HEK293 (cell line): ENCODE measurements around the gene FOXC1.
A peak's percentile ranks its signal among the peaks of the same experiment; 100 is the strongest.

Source experiments
- CTCF ChIA-PET: fragments of 350-600 bp; formaldehyde crosslinking; extraction: SDS; loops from one replicate; lab custom pipeline; 2021; ENCODE audit warnings: antibody characterized with exemption; lab: Yijun Ruan, JAX
- POLR2A ChIA-PET: fragments of 300-600 bp; formaldehyde crosslinking; extraction: SDS; loops from one replicate; lab custom pipeline; 2020; ENCODE audit warnings: antibody characterized with exemption, inconsistent platforms; lab: Yijun Ruan, JAX
- H3K27ac ChIP-seq: fragments of 200-500 bp; sonication (Bioruptor generic); 2 replicates; pipeline ENCODE4 v1.5.1; 2014; ENCODE audit warnings: low read depth, low read length, control low read depth, inconsistent platforms; ENCODE audit errors: extremely low read depth
- H3K36me3 ChIP-seq, 2 experiments: fragments of 200-500 bp in 1 of 2; sonication (Bioruptor generic) in 1 of 2; 1 replicate in 1 of 2; 2 replicates in 1 of 2; pipeline ENCODE4 v1.5.1; 2014 to 2017; ENCODE audit warnings: inconsistent platforms in 2 of 2, low read length in 2 of 2; ENCODE audit not compliant: control insufficient read depth in 2 of 2, insufficient read depth in 1 of 2
- H3K4me1 ChIP-seq: fragments of 200-500 bp; sonication (Bioruptor generic); 2 replicates; pipeline ENCODE4 v1.5.1; 2014; ENCODE audit warnings: mild to moderate bottlenecking, low read length, inconsistent platforms; ENCODE audit not compliant: control insufficient read depth, insufficient read depth
- H3K4me3 ChIP-seq: 2 replicates; pipeline ENCODE4 v1.5.1; 2011; ENCODE audit warnings: low read depth, mild to moderate bottlenecking, control low read depth, low read length, moderate library complexity
- H3K9me3 ChIP-seq: fragments of 200-500 bp; sonication (Bioruptor generic); 2 replicates; pipeline ENCODE4 v1.5.1; 2014; ENCODE audit warnings: low read depth, low read length, inconsistent platforms; ENCODE audit not compliant: control insufficient read depth, insufficient read depth
- EGR2 ChIP-seq: fragments of 450-650 bp; formaldehyde crosslinking; IDR thresholded peaks from 2 replicates; pipeline ENCODE4 v1.5.1; 2016; ENCODE audit warnings: low read depth, missing biosample characterization, missing genetic modification characterization
- FEZF1 ChIP-seq: fragments of 450-650 bp; formaldehyde crosslinking; IDR thresholded peaks from 2 replicates; pipeline ENCODE4 v1.5.1; 2016; ENCODE audit warnings: missing biosample characterization, missing genetic modification characterization
- OSR2 ChIP-seq: fragments of 450-650 bp; formaldehyde crosslinking; IDR thresholded peaks from 2 replicates; pipeline ENCODE4 v1.5.1; 2016; ENCODE audit warnings: missing biosample characterization, missing genetic modification characterization
- SCRT2 ChIP-seq: fragments of 450-650 bp; formaldehyde crosslinking; IDR thresholded peaks from 2 replicates; pipeline ENCODE4 v1.5.1; 2016; ENCODE audit warnings: missing biosample characterization, missing genetic modification characterization
- SP7 ChIP-seq: fragments of 450-650 bp; formaldehyde crosslinking; IDR thresholded peaks from 2 replicates; pipeline ENCODE4 v1.5.1; 2016; ENCODE audit warnings: missing biosample characterization, missing genetic modification characterization
- TCF7L2 ChIP-seq: IDR thresholded peaks from 2 replicates; pipeline ENCODE4 v1.6.1; 2011; ENCODE audit warnings: low read depth, mild to moderate bottlenecking, inconsistent platforms, low read length, moderate library complexity, borderline replicate concordance
- TRIM28 ChIP-seq: IDR thresholded peaks from 2 replicates; pipeline ENCODE4 v1.6.1; 2011; ENCODE audit warnings: low read length, control low read depth, borderline replicate concordance
- WT1 ChIP-seq: fragments of 450-650 bp; formaldehyde crosslinking; IDR thresholded peaks from 2 replicates; pipeline ENCODE4 v1.5.1; 2016; ENCODE audit warnings: missing biosample characterization, missing genetic modification characterization
- ZBTB20 ChIP-seq: fragments of 450-650 bp; formaldehyde crosslinking; IDR thresholded peaks from 2 replicates; pipeline ENCODE4 v1.5.1; 2016; ENCODE audit warnings: missing biosample characterization, missing genetic modification characterization
- ZBTB8A ChIP-seq: fragments of 450-650 bp; formaldehyde crosslinking; IDR thresholded peaks from 2 replicates; pipeline ENCODE4 v1.5.1; 2016; ENCODE audit warnings: missing biosample characterization, missing genetic modification characterization
- ZIC2 ChIP-seq: fragments of 450-650 bp; formaldehyde crosslinking; IDR thresholded peaks from 2 replicates; pipeline ENCODE4 v1.5.1; 2016; ENCODE audit warnings: missing biosample characterization, missing genetic modification characterization
- ZNF146 ChIP-seq: fragments of 450-650 bp; formaldehyde crosslinking; IDR thresholded peaks from 2 replicates; pipeline ENCODE4 v1.5.1; 2016; ENCODE audit warnings: missing biosample characterization, missing genetic modification characterization
- ZNF223 ChIP-seq: fragments of 450-650 bp; formaldehyde crosslinking; IDR thresholded peaks from 2 replicates; pipeline ENCODE4 v1.5.1; 2016; ENCODE audit warnings: missing biosample characterization, missing genetic modification characterization
- ZNF335 ChIP-seq: fragments of 450-650 bp; formaldehyde crosslinking; conservative IDR thresholded peaks from 2 replicates; pipeline ENCODE4 v1.5.1; 2016; ENCODE audit warnings: missing biosample characterization, missing genetic modification characterization
- ZNF341 ChIP-seq: fragments of 450-650 bp; formaldehyde crosslinking; IDR thresholded peaks from 2 replicates; pipeline ENCODE4; 2016; ENCODE audit warnings: low read depth, missing biosample characterization, missing genetic modification characterization
- ZNF423 ChIP-seq: fragments of 450-650 bp; formaldehyde crosslinking; IDR thresholded peaks from 2 replicates; pipeline ENCODE4 v1.5.1; 2016; ENCODE audit warnings: missing biosample characterization, missing genetic modification characterization
- ZNF48 ChIP-seq: fragments of 450-650 bp; formaldehyde crosslinking; IDR thresholded peaks from 2 replicates; pipeline ENCODE4 v1.5.1; 2016; ENCODE audit warnings: missing biosample characterization, missing genetic modification characterization
- ZNF600 ChIP-seq: fragments of 450-650 bp; formaldehyde crosslinking; IDR thresholded peaks from 2 replicates; pipeline ENCODE4 v1.5.1; 2016; ENCODE audit warnings: missing biosample characterization, missing genetic modification characterization
- TF ChIP-seq, protein P1 (sequence below): fragments of 450-650 bp; formaldehyde crosslinking; IDR thresholded peaks from 2 replicates; pipeline ENCODE4 v1.5.1; 2016; ENCODE audit warnings: missing biosample characterization, missing genetic modification characterization
- TF ChIP-seq, protein P2 (sequence below): fragments of 450-650 bp; formaldehyde crosslinking; IDR thresholded peaks from 2 replicates; pipeline ENCODE4 v1.5.1; 2016; ENCODE audit warnings: missing biosample characterization, missing genetic modification characterization
- TF ChIP-seq, protein P3 (sequence below): fragments of 450-650 bp; IDR thresholded peaks from 2 replicates; pipeline ENCODE4 v1.5.1; 2018; ENCODE audit warnings: missing biosample characterization, missing genetic modification characterization
- TF ChIP-seq, protein P4 (sequence below): fragments of 450-650 bp; formaldehyde crosslinking; IDR thresholded peaks from 2 replicates; pipeline ENCODE4 v1.5.1; 2016; ENCODE audit warnings: missing biosample characterization, missing genetic modification characterization

The FOXC1 gene

DNA sequence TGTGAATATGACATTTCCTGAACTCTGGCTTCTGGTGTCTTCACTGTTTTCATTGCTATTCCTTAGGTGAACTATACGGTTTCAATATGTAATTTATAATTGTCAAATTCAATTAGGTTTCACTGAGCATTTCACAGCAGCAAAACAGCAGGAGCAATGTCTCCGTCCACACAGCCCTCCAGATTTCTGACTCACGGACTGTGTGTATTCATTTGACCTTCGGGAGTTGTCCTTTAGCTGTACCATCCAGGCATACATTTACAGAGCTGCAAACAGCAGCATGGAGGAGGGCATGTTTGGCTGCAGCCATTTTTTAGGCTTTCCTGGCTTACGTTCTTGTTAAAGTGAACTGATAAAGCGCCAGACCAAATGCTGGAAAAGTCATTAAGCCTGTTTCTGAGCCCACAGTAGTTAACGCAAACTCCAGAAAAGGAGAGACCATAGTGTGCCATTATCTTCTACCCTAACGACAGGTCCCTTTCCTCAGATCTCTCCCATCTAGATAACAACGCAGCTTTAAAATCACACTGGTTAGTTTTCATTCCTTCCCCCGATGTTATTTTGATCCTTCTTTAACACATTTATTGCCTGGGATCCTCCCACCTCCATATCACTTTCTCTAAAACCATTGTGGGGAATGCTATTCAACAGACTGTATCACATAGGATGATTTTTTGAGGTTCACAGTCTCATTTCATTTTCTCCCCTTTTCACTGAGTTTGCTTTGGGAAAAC is 18.3 kb downstream of the FOXC1 start (continued):
- 0 out of 2 replicates have a peak, but pooled peaks have one; percentile 15 for TF ChIP-seq EGR2 (tag by site-specific recombination)
- 0 out of 2 replicates have a peak, but pooled peaks have one; percentile 51 for TF ChIP-seq TCF7L2
- TF ChIP-seq FEZF1 (tag by site-specific recombination): 0 out of 2 replicates have a peak, but pooled peaks have one; percentile 24
- peak; percentile 39; the same call in 1 of the 2 replicates for TF ChIP-seq WT1 (tag by site-specific recombination)
- 0 out of 2 replicates have a peak, but pooled peaks have one; percentile 32 for TF ChIP-seq SCRT2
- peak; percentile 55 for TF ChIP-seq OSR2 (tag by site-specific recombination)
- 0 out of 2 replicates have a peak, but pooled peaks have one; percentile 39 for TF ChIP-seq ZBTB8A (tag by site-specific recombination)

DNA sequence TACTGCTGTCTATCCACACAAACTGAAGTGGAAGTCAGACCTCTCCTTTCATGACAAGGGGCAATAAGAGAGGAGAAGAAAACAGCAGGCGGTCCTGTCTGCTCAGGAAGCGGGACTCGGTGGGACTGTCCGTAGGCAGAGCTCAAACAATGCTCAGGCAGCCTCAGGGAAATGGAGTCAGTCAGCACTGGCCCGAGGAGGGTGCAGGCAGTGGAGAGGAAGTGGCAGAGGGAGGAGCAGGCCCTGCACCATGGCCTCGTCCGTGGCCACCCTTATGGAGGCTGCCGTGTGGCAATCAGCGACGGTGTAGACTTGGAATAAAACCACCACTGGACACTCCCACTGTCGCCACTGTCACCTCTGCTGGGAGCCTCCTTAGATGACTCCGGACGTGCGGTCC is 19.6 kb downstream of the FOXC1 start:
- TF ChIP-seq, protein P1, sequence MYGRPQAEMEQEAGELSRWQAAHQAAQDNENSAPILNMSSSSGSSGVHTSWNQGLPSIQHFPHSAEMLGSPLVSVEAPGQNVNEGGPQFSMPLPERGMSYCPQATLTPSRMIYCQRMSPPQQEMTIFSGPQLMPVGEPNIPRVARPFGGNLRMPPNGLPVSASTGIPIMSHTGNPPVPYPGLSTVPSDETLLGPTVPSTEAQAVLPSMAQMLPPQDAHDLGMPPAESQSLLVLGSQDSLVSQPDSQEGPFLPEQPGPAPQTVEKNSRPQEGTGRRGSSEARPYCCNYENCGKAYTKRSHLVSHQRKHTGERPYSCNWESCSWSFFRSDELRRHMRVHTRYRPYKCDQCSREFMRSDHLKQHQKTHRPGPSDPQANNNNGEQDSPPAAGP: no peak
- no peak for TF ChIP-seq ZNF48 (tag by site-specific recombination)
- 0 out of 2 replicates have a peak, but pooled peaks have one; percentile 12 for TF ChIP-seq ZNF423 (tag by site-specific recombination)
- TF ChIP-seq ZIC2 (tag by site-specific recombination): 0 out of 2 replicates have a peak, but pooled peaks have one; percentile 23
- TF ChIP-seq SP7: 0 out of 2 replicates have a peak, but pooled peaks have one; percentile 12
- peak; percentile 31; the same call in 1 of the 2 replicates for TF ChIP-seq TCF7L2
- TF ChIP-seq ZNF146 (tag by site-specific recombination): no peak
- peak; percentile 88 for TF ChIP-seq ZNF223 (tag by site-specific recombination)
- TF ChIP-seq ZNF600 (tag by site-specific recombination): peak; percentile 33; the same call in 1 of the 2 replicates
- TF ChIP-seq OSR2 (tag by site-specific recombination): peak; percentile 79
- TF ChIP-seq ZNF341: peak; percentile 28; the same call in 1 of the 2 replicates
- TF ChIP-seq TRIM28: peak; percentile 84; the same call in 1 of the 2 replicates
- ChIA-PET POLR2A (interaction anchor here (1.7 to 3.0 kb wide), 3 partner anchors 13 to 38 kb away, joined by 6 to 15 read pairs (median 6); partner anchors contain the start of gene FOXC1), CTCF (interaction anchor here (0.7 to 1.4 kb wide), 2 partner anchors 18 to 816 kb away, joined by 3 to 5 read pairs; no protein-coding TSS in a partner anchor)
- Histone ChIP-seq H3K4me3 (no peak overlapping the region), H3K4me1 (peaks cover 42% of the 10 kb centered on the region), H3K36me3 (no peaks in the 10 kb centered on the region), H3K27ac (no peak overlapping the region; the same call in 1 of the 2 replicates), H3K9me3 (no peaks in the 10 kb centered on the region)

DNA sequence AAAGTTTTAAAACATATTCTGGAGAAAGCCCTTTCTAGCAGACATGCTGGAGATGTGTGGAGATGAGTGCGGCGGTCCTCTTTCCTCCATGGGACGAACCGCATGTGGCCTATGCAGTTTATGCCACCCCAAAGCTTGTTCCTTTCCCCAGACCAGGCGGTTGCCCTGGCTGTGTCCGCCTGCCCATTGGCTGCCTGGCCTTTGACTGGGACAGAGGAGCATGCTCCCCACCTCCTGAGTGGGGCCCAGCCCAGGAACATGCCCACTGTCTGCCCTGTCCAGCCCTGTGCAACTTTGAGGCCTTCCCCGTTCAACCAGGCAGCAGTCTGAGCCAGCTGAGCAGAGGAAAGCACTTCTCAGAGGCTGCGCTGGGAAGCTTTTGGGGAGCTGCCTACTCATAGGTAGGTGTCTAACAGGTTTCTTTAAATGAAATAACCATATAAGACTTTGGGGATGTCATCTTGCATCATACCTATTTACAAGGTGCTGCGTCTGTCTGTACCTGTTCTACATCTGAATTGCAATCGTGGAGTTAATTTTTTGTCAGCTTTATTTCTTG is 20.6 kb downstream of the FOXC1 start:
- ChIA-PET POLR2A (interaction anchor here (1.3 to 3.0 kb wide), 4 partner anchors 14 to 56 kb away, joined by 4 to 15 read pairs (median 6); partner anchors contain the start of gene FOXC1), CTCF (interaction anchor here (0.6 to 1.4 kb wide), 2 partner anchors 19 to 579 kb away, joined by 5 read pairs; no protein-coding TSS in a partner anchor)
- H3K4me1 ChIP-seq: peaks cover 40% of the 10 kb centered on the region
- no peaks in the 10 kb centered on the region for H3K9me3 ChIP-seq
- TF ChIP-seq ZNF335 (tag by site-specific recombination) (peak; percentile 43; the same call in 1 of the 2 replicates), ZBTB20 (peak; percentile 23; the same call in 1 of the 2 replicates)
- TF ChIP-seq, protein P2, sequence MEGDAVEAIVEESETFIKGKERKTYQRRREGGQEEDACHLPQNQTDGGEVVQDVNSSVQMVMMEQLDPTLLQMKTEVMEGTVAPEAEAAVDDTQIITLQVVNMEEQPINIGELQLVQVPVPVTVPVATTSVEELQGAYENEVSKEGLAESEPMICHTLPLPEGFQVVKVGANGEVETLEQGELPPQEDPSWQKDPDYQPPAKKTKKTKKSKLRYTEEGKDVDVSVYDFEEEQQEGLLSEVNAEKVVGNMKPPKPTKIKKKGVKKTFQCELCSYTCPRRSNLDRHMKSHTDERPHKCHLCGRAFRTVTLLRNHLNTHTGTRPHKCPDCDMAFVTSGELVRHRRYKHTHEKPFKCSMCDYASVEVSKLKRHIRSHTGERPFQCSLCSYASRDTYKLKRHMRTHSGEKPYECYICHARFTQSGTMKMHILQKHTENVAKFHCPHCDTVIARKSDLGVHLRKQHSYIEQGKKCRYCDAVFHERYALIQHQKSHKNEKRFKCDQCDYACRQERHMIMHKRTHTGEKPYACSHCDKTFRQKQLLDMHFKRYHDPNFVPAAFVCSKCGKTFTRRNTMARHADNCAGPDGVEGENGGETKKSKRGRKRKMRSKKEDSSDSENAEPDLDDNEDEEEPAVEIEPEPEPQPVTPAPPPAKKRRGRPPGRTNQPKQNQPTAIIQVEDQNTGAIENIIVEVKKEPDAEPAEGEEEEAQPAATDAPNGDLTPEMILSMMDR (tag by site-specific recombination): no peak
- TF ChIP-seq, protein P3, sequence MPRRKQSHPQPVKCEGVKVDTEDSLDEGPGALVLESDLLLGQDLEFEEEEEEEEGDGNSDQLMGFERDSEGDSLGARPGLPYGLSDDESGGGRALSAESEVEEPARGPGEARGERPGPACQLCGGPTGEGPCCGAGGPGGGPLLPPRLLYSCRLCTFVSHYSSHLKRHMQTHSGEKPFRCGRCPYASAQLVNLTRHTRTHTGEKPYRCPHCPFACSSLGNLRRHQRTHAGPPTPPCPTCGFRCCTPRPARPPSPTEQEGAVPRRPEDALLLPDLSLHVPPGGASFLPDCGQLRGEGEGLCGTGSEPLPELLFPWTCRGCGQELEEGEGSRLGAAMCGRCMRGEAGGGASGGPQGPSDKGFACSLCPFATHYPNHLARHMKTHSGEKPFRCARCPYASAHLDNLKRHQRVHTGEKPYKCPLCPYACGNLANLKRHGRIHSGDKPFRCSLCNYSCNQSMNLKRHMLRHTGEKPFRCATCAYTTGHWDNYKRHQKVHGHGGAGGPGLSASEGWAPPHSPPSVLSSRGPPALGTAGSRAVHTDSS: no peak
- TF ChIP-seq, protein P4, sequence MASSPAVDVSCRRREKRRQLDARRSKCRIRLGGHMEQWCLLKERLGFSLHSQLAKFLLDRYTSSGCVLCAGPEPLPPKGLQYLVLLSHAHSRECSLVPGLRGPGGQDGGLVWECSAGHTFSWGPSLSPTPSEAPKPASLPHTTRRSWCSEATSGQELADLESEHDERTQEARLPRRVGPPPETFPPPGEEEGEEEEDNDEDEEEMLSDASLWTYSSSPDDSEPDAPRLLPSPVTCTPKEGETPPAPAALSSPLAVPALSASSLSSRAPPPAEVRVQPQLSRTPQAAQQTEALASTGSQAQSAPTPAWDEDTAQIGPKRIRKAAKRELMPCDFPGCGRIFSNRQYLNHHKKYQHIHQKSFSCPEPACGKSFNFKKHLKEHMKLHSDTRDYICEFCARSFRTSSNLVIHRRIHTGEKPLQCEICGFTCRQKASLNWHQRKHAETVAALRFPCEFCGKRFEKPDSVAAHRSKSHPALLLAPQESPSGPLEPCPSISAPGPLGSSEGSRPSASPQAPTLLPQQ (tag by site-specific recombination): peak; percentile 24; the same call in 1 of the 2 replicates
- peak overlapping the region; percentile 68; the same call in 1 of the 2 replicates for H3K27ac ChIP-seq
- H3K36me3 ChIP-seq: no peaks in the 10 kb centered on the region
- H3K4me3 ChIP-seq: no peak overlapping the region
